NCI-H526 (cell line): ENCODE data around the gene ZDHHC14.

ENCODE experiments used
- DNase-seq, 2 experiments: peaks; one replicate each; lab custom pipeline; 2025; lab: John Stamatoyannopoulos, UW

Gene ZDHHC14

GRCh38 chr6:157492741-157493140, 111.8 kb downstream of the ZDHHC14 start:
- DNase-seq, result no peak

GRCh38 chr6:157493173-157493572, 112.2 kb downstream of the ZDHHC14 start:
- no peak for DNase-seq

- no peak for DNase-seq
Observed at GRCh38 chr6:157493576-157493975, 112.6 kb downstream of the ZDHHC14 start.

- no peak for DNase-seq
Observed at GRCh38 chr6:157494132-157494710, 113.2 kb downstream of the ZDHHC14 start.

- DNase-seq, result no peak
Observed at GRCh38 chr6:157496534-157497095, 115.6 kb downstream of the ZDHHC14 start.

- DNase-seq, result no peak
Observed at GRCh38 chr6:157497579-157497978, 116.6 kb downstream of the ZDHHC14 start.

DNA sequence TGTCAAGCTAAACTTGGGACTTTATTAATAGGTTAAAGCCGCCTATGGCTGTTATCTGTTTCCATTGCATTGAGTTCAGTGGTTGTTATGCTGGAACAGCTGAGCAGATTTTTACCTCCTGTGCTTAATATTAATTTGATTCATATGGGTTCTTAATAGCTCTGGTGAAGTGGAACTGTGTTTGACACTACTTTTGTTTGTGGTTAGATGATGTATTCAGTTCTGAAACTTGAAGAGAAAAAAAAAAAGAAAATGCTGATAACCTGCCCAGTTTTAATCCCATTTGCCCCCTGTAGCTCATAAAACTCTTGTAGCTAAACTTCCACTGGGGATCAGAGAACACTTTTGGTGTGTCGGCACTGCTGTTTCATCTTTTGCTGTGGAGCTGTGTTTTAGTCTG, 117.8 kb downstream of the ZDHHC14 start:
- DNase-seq, result no peak

GRCh38 chr6:157500022-157500421, 119.0 kb downstream of the ZDHHC14 start:
- no peak for DNase-seq

- DNase-seq, result no peak
Observed at GRCh38 chr6:157503018-157503747, 122.2 kb downstream of the ZDHHC14 start.

DNA sequence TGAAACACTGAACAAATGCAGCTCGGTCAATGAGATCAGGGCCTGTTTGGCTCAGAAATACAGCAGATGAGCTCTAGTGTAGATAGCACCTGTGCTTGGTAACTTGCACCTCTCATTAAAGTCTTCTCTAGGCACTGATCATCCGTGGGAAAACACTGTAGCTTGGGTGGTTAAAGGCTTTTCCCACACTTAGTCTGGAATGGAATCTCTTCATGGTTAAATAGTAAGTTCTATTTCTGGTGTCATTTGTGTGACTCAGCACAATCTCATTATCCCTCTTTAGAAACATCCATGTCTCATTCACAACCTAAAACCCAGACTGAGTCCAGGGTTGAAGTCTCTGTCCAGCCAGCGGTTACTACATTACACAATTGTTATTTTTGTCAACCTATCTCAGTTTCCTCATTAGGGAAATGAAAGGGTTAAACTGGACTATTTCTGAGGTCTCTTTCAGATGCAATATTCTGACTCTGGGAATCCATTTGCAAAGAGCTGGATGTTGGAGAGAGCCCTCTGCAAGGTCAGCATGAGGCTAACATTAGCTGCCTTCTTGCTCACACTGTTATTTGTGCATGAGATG, 125.0 kb downstream of the ZDHHC14 start:
- no peak for DNase-seq

- DNase-seq, result no peak
Observed at GRCh38 chr6:157510323-157511188, 129.6 kb downstream of the ZDHHC14 start.

DNA sequence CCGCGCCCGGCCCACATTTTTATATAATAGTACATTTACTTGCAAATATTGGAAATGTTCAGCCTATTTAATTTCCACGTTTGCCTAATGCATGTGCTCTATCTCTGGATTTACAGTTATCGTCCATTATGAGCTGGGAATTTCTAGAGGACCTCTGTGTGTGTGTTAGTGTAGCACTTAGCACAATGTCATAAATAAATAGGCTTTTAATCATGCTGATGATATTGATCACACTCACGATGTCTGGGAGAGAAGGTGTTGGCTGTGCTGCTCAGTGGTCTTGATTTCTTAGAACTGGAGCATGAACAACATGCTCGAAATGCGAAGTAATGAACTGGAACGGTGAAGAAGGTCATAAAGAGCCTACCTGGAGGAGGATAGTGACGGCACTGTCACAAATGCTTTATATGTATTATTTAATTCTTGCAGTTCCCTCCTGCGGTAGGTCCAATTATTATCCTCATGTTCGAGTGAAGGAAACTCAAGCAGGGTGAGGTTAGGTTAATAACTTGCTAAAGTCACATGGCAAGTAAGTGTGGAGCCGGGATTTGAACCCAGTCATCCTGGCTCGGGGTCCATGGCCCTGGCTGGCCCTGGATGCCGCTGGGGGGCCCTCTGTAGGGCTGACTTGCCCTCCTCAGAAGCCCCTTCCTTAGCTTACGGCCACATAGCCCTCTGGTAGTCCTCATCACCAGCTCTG, 130.8 kb downstream of the ZDHHC14 start:
- no peak for DNase-seq

DNA sequence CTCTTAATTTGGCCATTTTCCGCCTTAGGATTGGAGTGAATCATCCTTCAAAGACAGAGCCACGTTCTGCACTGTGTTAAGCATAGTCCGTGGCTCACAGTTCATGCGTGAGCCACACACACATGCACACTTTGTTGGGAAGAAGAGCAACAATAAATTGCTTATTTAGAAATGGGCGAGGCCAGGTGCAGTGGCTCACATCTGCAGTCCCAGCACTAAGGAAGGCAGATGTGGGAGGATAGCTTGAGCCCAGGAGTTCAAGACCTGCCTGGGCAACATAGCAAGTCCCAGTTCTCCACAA, 131.3 kb downstream of the ZDHHC14 start:
- no peak for DNase-seq

GRCh38 chr6:157513004-157513603, 132.1 kb downstream of the ZDHHC14 start:
- DNase-seq, result no peak

DNA sequence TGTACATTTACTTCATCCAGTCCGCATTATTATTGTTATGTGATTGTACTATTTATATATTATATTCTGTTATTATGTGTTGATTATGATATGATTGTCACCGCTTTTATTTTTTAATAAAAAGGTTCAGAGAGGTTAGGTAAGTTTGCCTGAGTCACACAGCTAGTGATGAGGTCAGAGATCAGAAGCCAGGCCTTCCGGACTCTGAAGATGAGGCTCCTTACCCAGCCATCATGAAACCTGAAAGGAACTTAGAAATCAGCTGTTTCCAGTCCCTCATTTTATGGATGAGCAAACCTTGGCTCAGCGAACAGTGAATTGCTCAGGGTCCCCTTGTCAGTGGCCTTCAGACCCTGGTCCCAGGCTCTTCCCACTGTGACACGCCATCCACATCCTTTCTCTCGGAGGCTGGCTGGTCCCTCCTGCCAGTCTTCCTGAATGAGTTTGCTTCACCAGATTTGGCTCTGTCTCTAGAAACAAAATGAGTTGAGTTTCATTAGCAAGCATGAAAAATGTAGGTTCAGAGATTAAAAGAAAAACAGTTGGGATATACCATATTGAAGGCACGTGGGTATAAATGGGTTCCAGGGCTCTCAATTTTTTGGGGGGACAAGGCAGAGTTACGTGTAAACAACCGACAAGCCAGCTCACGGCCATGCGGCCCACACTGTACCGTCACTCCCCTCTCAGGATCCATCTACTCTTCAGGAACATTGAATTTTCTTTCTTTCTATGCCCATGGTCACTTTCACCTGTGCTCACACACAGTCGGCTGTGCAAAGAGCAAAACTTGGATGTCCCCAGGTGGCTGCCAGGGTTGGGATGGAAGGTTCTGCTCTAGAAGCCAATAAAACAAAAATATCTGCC, 132.9 kb downstream of the ZDHHC14 start:
- DNase-seq, result no peak

- DNase-seq, result no peak
Observed at GRCh38 chr6:157514659-157515496, 133.9 kb downstream of the ZDHHC14 start.

DNA sequence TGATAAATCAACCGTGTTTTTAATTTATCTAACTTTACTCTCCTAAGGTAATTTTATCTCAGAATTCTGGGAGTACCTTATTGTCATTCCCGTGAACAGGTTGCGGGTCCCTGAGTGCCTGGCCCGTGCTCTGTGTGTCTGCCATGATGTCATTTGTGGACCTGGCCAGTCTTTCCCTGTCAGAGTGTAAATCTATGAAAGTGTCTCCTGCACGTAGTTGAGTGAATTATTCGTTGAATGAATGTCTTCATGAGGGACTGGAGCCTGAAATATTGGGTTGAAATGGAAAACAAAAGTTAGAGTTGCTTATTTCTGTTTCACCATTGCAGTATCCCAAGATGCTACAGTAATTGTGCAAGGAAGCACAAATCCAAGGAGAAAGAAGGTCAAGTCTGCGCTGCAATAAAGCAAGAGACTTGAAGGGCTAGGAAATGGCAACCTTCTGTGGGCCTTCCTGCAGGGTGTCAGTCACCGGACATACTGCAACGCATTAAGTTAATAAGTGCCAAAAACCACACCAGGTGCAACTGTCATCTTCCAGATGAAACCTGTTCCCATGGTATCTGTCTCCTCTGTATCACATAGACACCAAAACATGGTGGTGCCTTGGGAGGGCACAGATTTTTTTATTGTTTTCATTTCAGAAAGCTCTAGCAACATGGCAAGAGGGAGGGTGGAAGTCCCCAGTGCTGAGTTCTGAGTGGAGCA, 135.5 kb downstream of the ZDHHC14 start:
- DNase-seq, result no peak

DNA sequence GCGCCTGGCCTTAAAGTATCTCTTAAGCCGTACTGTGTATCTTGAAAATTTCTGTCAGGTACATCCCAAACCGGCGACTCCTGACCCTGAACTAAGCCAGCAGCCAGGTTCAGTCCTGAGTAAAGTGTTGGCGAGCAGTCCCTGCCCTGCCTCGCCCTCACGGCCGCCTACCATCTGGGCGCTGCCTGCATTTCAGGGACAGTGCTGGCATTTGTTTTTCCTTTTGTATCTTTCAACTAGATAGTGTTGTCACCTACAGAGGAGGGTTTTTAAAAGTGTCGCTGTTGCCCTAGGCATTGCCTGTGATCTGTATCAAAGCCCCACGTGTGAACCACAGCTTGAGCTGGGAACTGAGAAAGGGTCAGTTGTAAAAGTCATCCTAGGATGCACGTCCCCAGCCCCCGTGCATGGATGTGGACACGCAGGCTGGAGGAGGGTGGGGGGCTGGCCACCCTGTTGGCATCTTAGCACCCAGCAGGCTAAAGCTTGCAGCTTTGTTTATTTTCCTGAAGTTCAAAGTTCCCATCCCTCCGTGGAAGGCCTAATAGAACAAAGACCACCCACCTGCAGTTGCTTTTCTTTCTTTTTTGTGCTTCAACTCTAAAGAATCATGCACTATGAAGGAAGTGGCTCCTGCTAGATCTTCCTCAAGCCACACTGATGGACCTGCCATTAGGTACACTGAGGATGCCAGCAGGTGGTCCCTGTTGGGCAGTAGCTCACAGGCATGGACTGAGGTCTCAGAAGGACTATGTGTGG, 136.8 kb downstream of the ZDHHC14 start:
- no peak for DNase-seq
